ENCODE data around the gene STUM. TPM values are rescaled to one million over a fixed set of nuclear protein-coding genes. Genes with fewer than 3 reads are reported as not detected.

Gene STUM
- total and polyA plus RNA-seq, 10 of the 15 experiments (the other 5 are each of a cell fraction or from before 2014, with no cell fraction given) = under 0.01 to 0.15 (median 0.09) TPM; not detected in 5

- TF ChIP-seq ZBTB4 (CRISPR knock-in tag; IDR thresholded peaks at IDR 0.05) = no peak
- TF ChIP-seq E2F8 (IDR thresholded peaks at IDR 0.05; ENCODE audit: low read depth, partially characterized antibody) = no peak
- no peak for TF ChIP-seq NR2C1 (IDR thresholded peaks at IDR 0.05)
Observed at GRCh38 chr1:226584164-226584563, 35.6 kb downstream of the STUM start (continued).

- ATAC-seq (no peak), FAIRE-seq (no peak), DNase-seq (ENCODE audit: low read depth, low spot score) (no peak)
- ChIA-PET RAD21 (ENCODE audit: unreplicated experiment) (no interaction called here), CTCF (interaction anchor here (1.5 to 2.0 kb wide), 2 partner anchors 18 to 23 kb away, joined by 5 to 7 read pairs; no protein-coding TSS in a partner anchor), SMC1A (ENCODE audit: uncharacterized antibody, unreplicated experiment) (no interaction called here), POLR2A (no interaction called here)
- no peak overlapping the region for H3K9ac ChIP-seq (ENCODE audit: control insufficient read depth, insufficient read depth, low read length)
- 26% methylated on average over 7 of the region's 7 CpGs for WGBS (ENCODE audit: insufficient coverage, insufficient replicate concordance, low lambda C conversion rate, missing lambda C conversion rate)
- no peaks in the 10 kb centered on the region for H3K4me1 ChIP-seq (ENCODE audit: control insufficient read depth, insufficient read depth, low read length)
- in situ Hi-C loops (cut with MboI) = no loop called here
- H3K9me3 ChIP-seq (replicated peaks; ENCODE audit: control insufficient read depth, insufficient read depth, low read length) = no peaks in the 10 kb centered on the region
- H3K4me2 ChIP-seq (ENCODE audit: control insufficient read depth, insufficient read depth) = no peak overlapping the region
- BruUV-seq (replicated peaks) = no TSS peak
- peaks cover 0 to 3% of the 10 kb centered on the region in 2 experiments; a peak in 3 of 4 replicates for H3K27me3 ChIP-seq (replicated peaks in 1 of 2; ENCODE audit: control insufficient read depth in 2 of 2, insufficient read depth in 2 of 2, low read length in 1 of 2)
- H3K79me2 ChIP-seq (ENCODE audit: control insufficient read depth, insufficient read depth, low read length) = no peaks in the 10 kb centered on the region
- no peaks in the 10 kb centered on the region for H4K20me1 ChIP-seq (ENCODE audit: control insufficient read depth, insufficient read depth)
- intact Hi-C loops (cut with micrococcal nuclease; ENCODE audit: unreplicated experiment) = no loop called here
- H3K4me3 ChIP-seq = no peak overlapping the region
- no peak overlapping the region for H2AFZ ChIP-seq (ENCODE audit: control insufficient read depth, low read depth, low read length)
- no peak overlapping the region for H3K27ac ChIP-seq (ENCODE audit: control insufficient read depth, insufficient read depth)
- no peaks in the 10 kb centered on the region for H3K36me3 ChIP-seq (ENCODE audit: control insufficient read depth in 2 of 2, insufficient read depth in 2 of 2, low read length in 1 of 2)
- TF ChIP-seq ATF7 (IDR thresholded peaks at IDR 0.05; ENCODE audit: low read depth) (no peak), SREBF1 (IDR thresholded peaks at IDR 0.05; ENCODE audit: low read length) (no peak), NR2C2 (IDR thresholded peaks at IDR 0.05; ENCODE audit: borderline replicate concordance, control insufficient read depth, insufficient read length, low read depth) (no peak), ESRRA (IDR thresholded peaks at IDR 0.05; ENCODE audit: low read length) (no peak), E2F8 (IDR thresholded peaks at IDR 0.05; ENCODE audit: low read depth, partially characterized antibody) (no peak), BCL3 (IDR thresholded peaks at IDR 0.05; ENCODE audit: borderline replicate concordance, insufficient read depth, low read depth, low read length, poor library complexity, severe bottlenecking) (no peak), POU2F2 (IDR thresholded peaks at IDR 0.05; ENCODE audit: borderline replicate concordance, low read depth, low read length) (no peak), MEF2A (IDR thresholded peaks at IDR 0.05; ENCODE audit: insufficient read depth, low read depth, low read length) (no peak), YBX1 (IDR thresholded peaks at IDR 0.05) (no peak), MXI1 (IDR thresholded peaks at IDR 0.05; ENCODE audit: low read depth, low read length) (no peak), STAT3 (IDR thresholded peaks at IDR 0.05; ENCODE audit: low read depth, low read length) (no peak)
Observed at GRCh38 chr1:226586116-226586515, 37.6 kb downstream of the STUM start.
